ENCODE results near the gene GNG5.

GRCh38 chr1:84538599-84538998, 32.2 kb upstream of the GNG5 start:
- TF ChIP-seq POLR2AphosphoS5 (IDR thresholded peaks at IDR 0.05; ENCODE audit: low read depth, low read length): no peak
- no peak for TF ChIP-seq TAF1 (IDR thresholded peaks at IDR 0.05; ENCODE audit: borderline replicate concordance, low read depth, low read length)
- no peak for TF ChIP-seq POLR2A (IDR thresholded peaks at IDR 0.05; ENCODE audit: low read depth, low read length)
